ENCODE results near the gene KIRREL3.

The KIRREL3 gene

DNA sequence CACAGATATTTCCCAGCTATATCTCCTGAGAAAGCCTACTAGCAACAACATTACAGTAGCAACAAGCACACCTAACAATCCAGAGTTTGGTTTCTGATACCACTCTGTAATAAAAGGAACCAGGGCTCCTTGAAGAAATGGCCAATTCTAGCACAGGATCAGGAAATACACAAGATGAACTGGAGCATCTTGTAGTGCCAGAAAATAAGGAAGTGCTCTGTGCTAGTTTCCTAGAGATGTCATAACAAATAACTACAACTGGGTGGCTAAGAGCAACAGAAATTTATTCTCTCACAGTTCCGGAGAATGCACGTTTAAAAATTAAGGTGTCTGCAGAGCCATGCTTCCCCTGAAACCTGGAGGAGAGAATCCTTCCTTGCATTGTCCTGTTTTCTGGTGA, 217.8 kb downstream of the KIRREL3 start:
- no peak for DNase-seq (ENCODE audit: low read depth)

DNA sequence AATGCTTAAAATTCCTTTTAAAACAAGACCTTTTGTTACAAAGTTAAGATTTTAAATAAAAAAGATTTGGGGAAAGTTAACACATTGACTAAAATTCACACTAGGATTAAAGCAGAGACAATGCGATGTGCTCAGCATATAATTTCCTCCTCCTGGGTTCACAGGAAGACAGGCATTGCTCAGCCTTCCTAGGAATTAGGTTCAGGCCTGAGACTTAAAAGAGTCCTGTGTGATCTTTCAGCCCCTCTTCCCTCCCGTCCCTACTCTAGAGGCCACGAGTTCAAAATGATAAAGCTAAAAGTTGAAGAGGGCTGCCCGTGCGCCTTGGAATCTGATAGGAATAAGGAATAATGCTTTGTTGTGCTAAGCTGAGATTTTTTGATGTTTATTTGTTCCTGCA, 218.6 kb downstream of the KIRREL3 start:
- no peak for DNase-seq (ENCODE audit: low read depth)

DNA sequence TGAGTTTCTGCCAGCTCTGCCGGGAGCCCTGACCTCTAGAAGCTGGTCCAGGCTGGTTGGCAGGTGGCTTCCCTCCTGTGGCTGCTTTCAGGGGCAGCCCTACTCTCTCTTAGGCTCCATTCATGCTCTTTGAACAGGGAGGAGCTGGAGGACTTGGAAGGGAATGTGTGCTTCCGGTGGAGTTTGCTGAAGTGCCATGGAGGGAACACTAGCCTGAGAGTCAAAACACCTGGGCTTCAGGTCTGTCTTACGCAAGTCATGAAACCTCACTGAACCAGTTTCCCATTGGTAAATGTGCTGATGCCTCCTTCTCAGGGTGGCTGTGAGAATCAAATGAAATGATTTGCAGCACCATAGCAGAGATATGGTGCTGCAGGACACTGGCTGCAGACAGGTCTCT, 224.5 kb downstream of the KIRREL3 start:
- no peak for DNase-seq (ENCODE audit: low read depth)

GRCh38 chr11:126772267-126772666, 228.3 kb downstream of the KIRREL3 start:
- DNase-seq (ENCODE audit: low read depth), result no peak

DNA sequence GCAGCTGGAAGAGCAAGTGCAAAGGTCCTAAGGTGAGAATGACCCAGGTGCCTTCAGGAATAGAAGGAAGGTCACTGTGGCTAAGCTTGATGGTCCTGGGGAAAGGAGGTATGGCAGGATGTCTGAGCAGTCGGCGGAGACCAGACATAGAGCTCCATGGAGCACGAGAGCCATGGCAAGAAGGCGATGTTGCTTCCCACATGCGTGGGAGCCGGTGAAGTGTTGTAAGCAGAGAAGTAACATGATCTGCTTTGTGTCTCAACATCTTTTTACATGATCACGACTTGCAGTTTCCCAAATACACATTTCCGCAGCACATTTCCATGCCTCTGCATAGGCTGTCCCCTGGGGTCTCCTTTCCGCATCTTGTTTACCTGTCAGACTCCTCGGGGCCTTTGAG, 231.9 kb downstream of the KIRREL3 start:
- no peak for DNase-seq (ENCODE audit: low read depth)

- no peak for DNase-seq (ENCODE audit: low read depth)
Measured at GRCh38 chr11:126766440-126766839, 234.1 kb downstream of the KIRREL3 start.

- no peak for DNase-seq (ENCODE audit: low read depth)
Measured at GRCh38 chr11:126765196-126765595, 235.4 kb downstream of the KIRREL3 start.

- DNase-seq (ENCODE audit: low read depth), result no peak
Measured at GRCh38 chr11:126764231-126764630, 236.3 kb downstream of the KIRREL3 start.

DNA sequence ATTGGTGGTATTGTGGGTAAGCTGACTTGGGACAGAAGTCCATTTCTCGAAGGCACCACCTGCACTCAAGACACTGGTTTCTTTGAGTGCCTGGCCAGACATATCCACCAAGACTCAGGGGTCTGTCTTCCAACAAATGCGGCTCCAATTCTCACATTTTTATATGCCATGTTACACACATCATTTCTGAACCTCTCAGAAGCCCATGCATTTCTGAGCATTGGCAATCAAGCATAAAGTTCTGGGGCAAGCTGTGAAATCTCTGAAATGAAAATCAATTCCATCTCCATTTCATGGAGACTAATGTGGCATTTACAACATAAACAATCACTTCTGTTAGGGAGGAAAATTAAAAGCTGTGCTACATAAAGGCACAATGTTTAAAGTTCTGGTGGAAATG, 243.7 kb downstream of the KIRREL3 start:
- DNase-seq (ENCODE audit: low read depth), result no peak

DNA sequence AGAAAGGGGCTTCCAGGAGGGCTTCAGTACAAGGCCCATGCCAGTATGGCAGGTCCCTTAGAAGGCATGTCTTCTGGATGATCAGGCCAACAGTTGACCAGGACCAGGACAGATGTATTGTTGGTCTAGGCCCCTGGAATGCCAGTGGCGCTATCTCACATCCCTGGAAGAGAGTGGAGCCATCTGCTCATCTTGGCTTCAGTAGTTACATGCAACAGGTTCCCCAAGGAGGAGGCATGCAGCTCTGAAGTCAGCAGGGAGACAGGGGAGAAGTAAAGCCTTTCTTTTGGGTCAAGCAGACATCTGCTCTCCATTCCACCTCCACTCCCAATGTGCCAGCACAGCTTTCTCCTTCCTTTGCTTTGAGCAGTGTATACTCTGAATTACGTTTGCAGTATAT, 244.1 kb downstream of the KIRREL3 start:
- no peak for DNase-seq (ENCODE audit: low read depth)

DNA sequence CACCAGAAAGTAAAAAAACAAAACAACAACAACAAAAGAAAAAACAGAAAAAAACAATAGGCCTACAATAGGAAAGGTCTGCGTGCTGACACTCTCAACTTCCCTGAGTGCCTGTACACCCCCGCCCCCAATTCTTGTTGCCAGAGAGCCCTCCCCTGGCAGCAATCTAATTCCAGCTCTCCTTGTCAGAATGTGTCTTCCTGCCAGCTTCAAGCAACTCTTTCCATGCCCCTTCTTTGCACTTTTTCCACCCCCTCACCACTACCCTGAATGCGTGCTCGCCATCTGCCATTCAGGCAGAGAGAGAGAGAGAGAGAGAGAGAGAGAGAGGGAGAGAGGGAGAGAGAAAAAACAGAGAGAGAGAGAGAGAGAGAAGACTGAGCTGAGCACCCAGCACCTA, 245.0 kb downstream of the KIRREL3 start:
- DNase-seq (ENCODE audit: low read depth), result no peak

DNA sequence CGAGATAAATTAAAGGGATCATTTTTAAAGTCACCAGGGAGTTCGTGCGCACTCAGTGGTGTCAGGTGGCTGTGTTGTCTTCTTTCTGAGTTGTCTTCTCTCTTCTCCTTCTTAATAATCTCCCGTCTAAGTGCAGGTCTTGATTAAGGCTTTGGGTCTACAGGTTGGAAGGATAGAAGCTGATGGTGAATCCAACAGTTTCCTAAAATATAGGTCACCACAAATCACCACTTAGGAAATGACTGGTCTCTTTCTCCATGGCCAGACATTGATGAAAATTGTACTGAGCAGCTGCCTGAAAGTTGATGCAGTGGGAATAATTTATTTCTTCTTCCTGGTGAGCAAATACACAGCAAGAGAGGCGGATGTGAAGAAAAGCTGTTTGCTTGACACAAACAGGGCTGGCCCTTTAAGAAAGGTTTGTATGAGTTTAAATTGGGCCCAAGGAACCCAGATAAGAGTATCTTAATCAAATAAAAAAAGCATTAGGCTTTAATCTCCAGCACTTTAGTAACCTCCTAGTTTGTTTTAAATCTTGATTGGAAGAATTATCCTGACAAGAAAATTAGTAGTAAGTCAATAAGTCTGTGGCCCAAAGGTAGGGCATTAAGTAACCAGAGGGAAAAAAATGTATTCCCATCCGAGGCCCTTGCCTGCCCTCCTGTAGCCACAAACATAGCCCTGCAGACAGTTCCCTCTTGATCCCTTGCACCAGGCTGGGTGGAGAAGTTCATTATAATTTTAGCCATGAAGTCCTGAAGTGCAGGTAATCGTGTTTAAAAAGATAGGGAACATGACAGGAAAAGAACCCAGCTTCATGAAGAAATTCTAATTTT, 245.8 kb downstream of the KIRREL3 start:
- DNase-seq (ENCODE audit: low read depth), result no peak

DNA sequence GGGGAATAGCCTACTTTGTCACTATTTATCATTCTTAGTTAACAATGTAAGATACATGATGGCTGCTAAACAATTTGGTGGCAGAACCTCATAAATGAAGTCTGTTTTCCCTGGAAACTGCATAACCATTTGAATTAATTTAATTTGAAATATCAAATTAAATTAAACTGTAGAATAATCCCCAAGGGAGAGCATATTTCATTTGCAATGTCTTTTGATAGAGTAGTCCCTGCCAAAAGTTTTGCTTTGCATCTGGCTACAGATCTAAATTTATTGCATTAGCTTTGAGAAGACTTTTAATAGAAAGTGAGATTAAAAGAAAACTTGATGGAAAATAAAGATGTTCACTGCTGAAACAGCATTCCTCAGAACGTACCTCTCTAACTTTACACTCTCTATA, 246.6 kb downstream of the KIRREL3 start:
- no peak for DNase-seq (ENCODE audit: low read depth)

GRCh38 chr11:126751242-126751641, 249.3 kb downstream of the KIRREL3 start:
- DNase-seq (ENCODE audit: low read depth), result no peak

- DNase-seq (ENCODE audit: low read depth), result no peak
Measured at GRCh38 chr11:126748793-126749192, 251.8 kb downstream of the KIRREL3 start.

DNA sequence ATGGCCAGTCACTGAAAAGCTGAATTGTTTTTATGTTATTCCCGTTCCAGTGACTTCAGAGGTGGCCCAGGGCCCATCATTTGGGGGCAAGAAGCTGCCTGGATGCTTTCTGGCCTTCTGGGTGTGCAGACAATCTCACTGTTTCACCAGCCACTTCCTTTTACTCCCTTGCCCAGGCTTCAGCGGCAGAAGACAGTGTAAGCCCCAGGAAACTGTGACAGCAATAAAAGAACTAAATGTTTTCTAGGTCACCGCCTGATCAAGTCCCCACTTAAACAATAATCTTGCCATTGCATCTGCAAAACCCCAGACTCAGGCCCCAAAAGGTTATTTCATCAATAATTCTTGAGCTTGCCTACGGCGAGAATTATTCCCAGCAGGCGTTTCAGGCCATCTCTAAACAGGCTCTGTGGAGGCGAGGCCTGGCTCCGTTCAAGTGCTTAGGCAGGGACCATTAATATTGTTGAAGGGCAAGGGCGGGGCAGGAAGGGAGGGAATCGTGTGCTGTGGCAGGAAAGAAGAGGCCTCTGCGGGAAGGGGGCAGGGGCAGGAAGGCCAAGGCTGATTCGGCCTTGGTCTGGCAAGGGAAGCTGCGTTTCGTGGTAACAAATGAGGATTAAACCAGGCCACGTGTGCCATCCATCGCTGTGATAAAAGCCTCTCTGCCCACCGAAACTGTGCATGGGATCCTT, 252.3 kb downstream of the KIRREL3 start:
- DNase-seq (ENCODE audit: low read depth), result no peak

- DNase-seq (ENCODE audit: low read depth), result no peak
Measured at GRCh38 chr11:126747315-126747714, 253.3 kb downstream of the KIRREL3 start.

DNA sequence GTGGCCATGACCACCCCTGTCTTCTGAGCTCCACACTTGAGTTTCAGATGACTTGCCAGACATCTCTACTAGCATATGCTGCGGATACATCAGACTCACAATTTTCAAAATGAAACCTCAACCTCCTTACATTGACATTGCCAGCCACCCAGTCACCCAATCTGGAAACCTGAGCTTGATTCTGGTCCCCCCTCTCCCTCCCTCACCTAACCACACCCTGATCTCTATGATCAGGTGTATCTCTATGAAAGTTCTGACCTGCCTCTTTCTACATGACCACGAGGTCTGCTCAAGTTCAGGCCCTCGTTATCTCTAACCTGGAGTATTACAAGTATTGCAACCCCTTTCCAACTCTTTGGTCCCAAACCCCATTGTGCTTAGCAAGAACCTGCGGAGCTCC, 254.1 kb downstream of the KIRREL3 start:
- DNase-seq (ENCODE audit: low read depth), result no peak

GRCh38 chr11:126744699-126745098, 255.9 kb downstream of the KIRREL3 start:
- no peak for DNase-seq (ENCODE audit: low read depth)

DNA sequence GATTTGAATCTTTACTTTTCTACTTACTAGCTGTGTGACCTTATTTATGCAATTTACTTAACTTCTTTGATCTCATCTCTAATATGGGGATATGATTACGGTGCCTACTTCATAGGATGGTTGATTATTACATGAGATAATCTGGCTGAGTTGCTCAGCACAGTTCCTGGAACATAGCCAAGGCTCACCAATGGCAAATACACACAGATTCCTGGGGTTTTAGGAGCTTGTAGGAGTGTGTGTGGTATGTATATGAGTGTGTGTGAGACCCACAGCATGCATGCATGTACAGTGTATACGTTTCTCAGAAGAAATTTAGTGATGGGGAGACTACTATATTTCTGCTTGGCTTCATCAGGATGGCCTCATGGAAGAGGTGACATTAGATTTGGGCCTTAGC, 256.9 kb downstream of the KIRREL3 start:
- DNase-seq (ENCODE audit: low read depth), result no peak

DNA sequence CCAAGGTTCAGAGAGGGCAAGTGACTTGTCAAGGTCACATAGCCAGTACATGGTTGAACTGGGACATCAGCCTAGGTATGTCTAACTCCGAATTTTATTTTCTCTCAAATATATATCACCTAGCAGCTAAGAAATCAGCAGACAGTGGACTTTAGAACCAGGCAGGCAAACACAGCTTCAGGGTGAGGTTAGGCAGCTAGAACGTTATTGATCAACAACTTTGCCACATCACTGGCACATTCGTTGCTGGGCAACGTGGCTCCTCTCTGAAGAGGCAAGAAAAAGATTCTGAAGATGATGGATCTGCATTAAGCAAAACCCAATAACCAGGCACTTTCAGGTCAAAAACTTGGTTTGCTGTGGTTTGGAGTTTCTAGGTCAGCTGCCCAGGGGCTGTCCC, 258.0 kb downstream of the KIRREL3 start:
- DNase-seq (ENCODE audit: low read depth), result no peak

DNA sequence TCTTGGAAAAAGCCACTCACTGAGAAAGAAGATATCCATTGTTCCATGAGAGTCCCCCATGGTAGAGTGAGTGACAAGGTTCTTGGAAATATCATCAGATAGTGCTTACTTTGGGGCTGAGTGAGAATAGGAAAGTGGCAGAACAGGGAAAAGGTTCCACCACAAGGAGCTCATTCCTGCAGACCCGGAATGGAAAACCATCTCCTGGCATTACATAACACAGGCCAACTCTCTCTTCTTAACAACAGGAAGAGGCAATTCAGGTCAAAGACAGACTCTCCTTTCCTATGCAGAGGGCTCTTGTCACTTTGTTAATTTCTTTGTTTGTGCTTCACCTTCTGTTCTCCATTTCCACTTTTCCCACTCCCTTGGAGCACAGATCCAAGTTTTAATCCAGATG, 259.7 kb downstream of the KIRREL3 start:
- DNase-seq (ENCODE audit: low read depth), result no peak

GRCh38 chr11:126739499-126740145, 260.9 kb downstream of the KIRREL3 start:
- no peak for DNase-seq (ENCODE audit: low read depth)

All from HS-27A (cell line).